Femur (tissue), 1 donor: ENCODE data around the gene PDCL3.

Experiments used
- DNase-seq: peaks from one replicate; pipeline ENCODE4 v3.0.0-alpha.2; 2017

PDCL3 gene

GRCh38 chr2:100612388-100613000, 49.7 kb downstream of the PDCL3 start:
- no peak for DNase-seq

GRCh38 chr2:100613719-100614118, 50.9 kb downstream of the PDCL3 start:
- DNase-seq, result no peak

- no peak for DNase-seq
These were observed 51.7 kb downstream of the PDCL3 start for GRCh38 chr2:100614455-100615000.

GRCh38 chr2:100615471-100615870, 52.7 kb downstream of the PDCL3 start:
- DNase-seq, result no peak

GRCh38 chr2:100615886-100616285, 53.1 kb downstream of the PDCL3 start:
- DNase-seq, result no peak

- DNase-seq, result no peak
These were observed 54.1 kb downstream of the PDCL3 start for GRCh38 chr2:100616841-100617390.

GRCh38 chr2:100619951-100620350, 57.2 kb downstream of the PDCL3 start:
- no peak for DNase-seq

GRCh38 chr2:100620481-100620880, 57.7 kb downstream of the PDCL3 start:
- peak; percentile 5 for DNase-seq

- DNase-seq, result peak; percentile 8
These were observed 58.7 kb downstream of the PDCL3 start for GRCh38 chr2:100621371-100621951.

- peak; percentile 5 for DNase-seq
These were observed 60.4 kb downstream of the PDCL3 start for GRCh38 chr2:100623033-100623715.

GRCh38 chr2:100623930-100624329, 61.1 kb downstream of the PDCL3 start:
- no peak for DNase-seq

- DNase-seq, result peak; percentile 47
These were observed 61.7 kb downstream of the PDCL3 start for GRCh38 chr2:100624536-100624935.

- DNase-seq, result peak; percentile 22
These were observed 62.9 kb downstream of the PDCL3 start for GRCh38 chr2:100625717-100626116.
